ENCODE measurements around the gene CTBP2.

Gene CTBP2

DNA sequence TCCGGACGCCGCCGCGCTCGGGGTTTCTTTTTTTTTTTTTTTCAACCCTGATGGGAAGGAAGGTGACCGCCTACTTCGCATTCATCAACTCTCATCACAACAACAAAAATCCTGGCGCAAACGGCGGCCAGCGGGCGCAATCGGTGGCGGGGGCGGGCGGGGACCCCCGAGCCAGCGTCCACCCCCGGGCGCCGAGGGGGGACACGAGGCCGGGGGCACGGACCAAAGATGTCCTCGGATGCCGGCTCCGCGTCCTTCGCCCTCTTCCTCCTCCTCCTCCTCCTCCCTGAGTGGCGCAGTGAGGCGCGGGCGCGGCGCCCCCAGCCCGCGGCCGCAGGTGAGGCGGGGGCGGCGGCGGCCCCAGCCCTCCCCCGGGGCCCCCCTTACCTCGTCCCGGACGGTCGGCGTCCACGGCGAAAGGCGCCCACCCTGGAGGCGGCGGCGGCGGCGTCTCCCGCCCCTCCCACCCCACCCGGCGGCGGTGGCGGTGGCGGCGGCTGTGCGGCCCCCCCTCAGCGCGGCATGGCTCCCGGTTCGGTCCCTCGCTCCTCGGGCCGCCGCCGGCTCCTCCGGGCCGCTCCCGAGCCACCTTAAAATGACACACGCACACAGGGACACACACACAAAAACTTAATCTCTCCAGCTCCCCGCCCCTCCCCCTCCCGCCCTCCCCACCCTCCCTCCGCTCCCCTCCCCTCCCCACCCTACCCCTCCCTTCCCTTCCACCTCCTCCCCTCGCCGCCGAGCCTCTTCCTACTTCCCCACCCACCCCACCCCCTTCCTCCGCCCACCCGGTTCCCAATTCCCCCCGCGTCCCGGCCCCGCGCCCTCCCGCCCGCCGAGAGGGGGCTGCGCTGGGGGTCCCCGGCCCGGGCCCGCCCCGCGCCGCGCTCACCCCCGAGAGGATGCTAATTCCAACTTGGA lies at the start of gene CTBP2:
CTBP2 (minus strand) TSS at position 632 of the 924 bp plus-strand sequence.
- no peak for DNase-seq

DNA sequence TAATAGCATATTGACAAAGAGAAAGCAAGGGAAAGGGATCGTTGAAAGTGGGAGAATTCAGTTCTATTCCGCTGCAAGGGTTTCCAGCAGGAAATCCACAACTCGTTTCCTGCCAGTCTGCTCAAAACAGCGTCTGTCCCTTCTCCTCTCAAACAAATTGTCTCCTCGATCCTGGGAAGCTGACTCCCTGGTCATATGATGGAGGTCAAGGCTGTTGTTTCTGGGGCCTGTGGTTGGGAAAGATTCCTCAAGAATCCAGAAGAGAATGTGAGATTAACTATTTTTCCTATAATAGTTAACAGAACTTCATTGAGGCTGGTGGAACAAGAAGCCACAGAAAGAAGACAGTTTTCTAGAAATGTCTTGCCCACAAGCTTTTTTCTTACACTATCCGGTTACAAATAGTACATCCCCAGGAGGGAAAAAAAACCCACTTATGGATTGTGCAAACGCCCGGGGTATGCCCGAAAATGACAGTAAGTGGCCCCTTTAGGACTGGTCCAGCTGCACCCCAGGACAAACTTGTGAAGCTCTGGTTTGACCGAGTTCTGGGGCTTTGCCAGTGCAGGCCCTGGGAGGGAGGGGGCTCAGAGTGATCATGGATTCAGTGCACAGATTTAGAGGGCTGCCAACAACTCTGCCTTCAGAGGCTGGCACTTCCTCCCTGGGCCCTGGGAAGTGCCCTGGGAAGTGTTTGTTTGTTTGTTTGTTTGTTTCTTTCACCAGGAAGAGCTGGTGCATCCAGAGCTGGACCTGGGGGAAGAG lies 49.4 kb upstream of the CTBP2 start:
- DNase-seq, result no peak

DNA sequence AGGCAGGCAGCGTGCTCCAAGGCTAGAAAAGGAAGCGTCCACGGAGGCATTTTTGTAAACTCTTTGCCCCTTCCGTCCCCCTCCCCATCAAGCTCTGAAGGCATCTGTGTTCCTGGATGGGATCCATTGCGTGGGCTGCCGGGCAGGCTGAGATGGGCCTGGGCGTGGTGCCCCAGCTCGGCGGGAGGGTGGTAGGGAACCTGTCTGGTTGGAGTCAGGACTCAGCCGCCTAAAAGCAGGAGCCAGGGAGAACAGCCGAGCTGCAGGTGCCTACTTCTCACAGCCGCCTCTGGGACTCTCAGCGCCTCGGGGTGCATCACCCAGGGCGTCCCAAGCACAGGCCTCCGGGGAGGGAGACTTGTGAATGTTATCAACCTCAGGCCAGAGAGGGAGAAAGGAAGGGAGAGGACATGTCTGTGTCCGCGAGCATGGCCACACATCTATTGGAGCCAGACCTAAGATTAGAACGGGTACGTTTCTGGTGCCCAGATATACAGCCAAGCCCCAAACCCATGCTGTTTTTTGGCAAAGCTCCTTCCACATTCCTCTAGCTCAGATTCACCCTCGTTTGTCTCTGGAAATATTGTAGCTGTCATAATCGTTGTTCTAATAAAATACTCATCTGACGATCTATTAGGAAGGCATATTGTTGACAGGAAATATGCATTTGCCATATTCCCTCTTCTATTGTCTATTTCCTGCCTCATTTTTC lies 48.6 kb upstream of the CTBP2 start:
- no peak for DNase-seq

DNA sequence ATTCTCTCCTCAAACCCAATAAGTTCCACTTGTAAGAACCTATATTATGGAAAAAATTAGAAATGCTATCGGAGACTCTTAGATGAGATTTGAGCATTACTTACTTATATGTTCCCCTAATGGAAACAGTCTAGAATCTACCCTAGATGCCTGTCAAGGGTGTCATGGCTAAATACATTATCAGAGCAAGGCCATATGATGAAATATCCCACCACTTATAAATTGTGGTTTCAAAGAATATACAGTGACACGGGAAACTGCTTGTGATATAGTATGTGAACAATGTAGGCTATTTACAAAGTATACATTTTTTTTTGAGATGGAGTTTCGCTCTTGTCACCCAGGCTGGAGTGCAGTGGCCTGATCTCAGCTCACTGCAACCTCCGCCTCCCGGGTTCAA lies 46.3 kb upstream of the CTBP2 start:
- no peak for DNase-seq

GRCh38 chr10:125205431-125205830 lies 45.1 kb upstream of the CTBP2 start:
- no peak for DNase-seq

DNA sequence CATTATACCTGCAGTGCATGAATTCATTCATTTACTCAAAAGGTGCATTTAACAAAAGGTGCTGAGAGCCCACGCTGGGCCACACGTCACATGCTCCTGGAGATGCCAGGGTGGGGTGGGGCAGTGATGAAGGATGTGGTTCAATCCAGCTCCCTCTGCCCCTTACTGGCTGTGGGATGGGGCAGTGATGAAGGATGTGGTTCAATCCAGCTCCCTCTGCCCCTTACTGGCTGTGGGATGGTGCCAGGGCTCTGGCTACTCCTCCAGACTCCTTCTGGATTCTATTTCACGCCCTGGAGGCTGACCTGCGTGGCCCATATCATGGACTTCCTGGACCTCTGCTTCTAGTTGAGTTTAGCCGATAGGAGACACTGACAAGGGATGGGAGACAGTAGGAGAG lies 44.0 kb upstream of the CTBP2 start:
- no peak for DNase-seq

GRCh38 chr10:125203186-125203800 lies 42.9 kb upstream of the CTBP2 start:
- DNase-seq, result no peak

DNA sequence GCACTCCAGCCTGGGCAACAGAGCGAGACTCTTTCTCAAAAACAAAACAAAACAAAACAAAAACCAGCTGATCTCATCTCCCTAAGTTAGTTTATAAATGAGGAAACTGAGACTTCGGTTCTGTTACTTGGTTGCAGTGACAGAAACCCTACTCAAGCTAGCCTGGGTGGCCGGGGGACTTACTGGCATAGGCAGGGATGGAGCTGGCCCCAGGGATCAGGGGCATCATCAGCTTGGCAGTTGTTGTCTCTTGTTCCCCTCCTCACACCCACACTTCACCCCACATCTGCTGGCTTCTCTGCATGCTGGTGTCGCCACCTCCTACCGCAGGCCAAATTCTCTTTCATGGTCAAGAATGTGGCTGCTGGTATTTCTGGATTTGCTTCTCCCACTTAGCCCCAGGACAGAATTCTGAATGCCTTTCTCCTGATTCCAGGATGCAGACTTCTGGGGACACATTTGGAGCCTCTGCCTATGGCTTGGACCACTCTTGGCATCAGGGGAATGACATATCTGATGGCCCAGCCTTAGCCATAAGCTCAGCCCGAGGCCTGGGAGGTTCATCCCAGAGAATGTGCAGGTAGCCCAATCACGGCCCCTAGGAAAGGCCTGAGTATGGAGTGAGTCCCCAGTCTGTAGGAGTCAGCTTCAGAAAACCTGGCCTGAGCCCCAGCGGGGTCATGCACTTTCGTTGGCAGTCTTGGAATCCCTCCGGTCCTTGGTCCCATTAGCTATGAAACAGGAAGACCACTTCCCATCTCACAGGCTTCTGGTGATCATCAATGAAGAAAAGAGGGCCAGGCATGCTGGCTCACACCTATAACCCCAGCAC lies 41.6 kb upstream of the CTBP2 start:
- no peak for DNase-seq

- no peak for DNase-seq
These were observed 40.8 kb upstream of the CTBP2 start for GRCh38 chr10:125201108-125201524.

- DNase-seq, result no peak
These were observed 40.0 kb upstream of the CTBP2 start for GRCh38 chr10:125200396-125200795.

GRCh38 chr10:125199270-125199669 lies 38.9 kb upstream of the CTBP2 start:
- DNase-seq, result no peak

DNA sequence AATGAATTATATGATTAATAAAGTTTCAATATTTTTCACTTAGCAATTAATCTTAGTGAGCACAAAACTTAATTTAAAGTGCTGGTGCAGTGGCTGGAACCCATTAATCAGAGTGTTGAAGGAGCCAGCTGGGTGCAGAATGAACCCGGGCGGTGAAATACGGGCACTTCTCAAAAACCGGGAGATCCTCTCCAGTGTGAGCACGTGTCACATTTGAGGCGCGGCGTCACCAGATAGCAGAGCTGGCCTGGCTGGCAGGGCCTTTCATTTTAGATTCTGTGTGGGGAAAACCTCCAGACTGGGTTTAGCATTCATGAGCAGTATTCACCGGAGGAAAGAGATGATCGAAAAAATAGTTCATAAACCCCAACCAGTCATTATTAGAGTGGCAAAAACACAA lies 34.5 kb upstream of the CTBP2 start:
- DNase-seq, result no peak

- no peak for DNase-seq
These were observed 33.0 kb upstream of the CTBP2 start for GRCh38 chr10:125193306-125193877.

- no peak for DNase-seq
These were observed 32.3 kb upstream of the CTBP2 start for GRCh38 chr10:125192620-125193019.

DNA sequence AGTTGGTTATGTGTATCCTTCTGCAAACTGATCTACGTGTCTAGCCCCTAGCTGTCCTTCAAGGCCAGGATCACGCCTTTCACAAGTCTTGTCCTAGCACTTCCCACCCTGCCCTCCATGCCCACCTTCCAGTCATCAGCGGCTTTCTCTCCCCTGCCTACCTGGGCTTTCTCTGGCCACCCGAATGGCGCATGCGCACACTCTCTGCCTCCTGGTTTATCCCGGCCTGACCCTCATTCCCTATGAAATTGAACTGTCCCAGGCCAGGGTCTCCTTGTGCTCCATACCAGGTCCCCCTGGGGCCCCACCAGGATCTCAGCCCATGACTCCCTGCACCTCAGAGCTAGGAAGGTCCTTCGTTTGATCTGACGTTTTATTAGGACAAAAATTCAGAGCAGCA lies 31.6 kb upstream of the CTBP2 start:
- no peak for DNase-seq

- no peak for DNase-seq
These were observed 30.6 kb upstream of the CTBP2 start for GRCh38 chr10:125190946-125191345.

- DNase-seq, result no peak
These were observed 30.1 kb upstream of the CTBP2 start for GRCh38 chr10:125190414-125190813.

DNA sequence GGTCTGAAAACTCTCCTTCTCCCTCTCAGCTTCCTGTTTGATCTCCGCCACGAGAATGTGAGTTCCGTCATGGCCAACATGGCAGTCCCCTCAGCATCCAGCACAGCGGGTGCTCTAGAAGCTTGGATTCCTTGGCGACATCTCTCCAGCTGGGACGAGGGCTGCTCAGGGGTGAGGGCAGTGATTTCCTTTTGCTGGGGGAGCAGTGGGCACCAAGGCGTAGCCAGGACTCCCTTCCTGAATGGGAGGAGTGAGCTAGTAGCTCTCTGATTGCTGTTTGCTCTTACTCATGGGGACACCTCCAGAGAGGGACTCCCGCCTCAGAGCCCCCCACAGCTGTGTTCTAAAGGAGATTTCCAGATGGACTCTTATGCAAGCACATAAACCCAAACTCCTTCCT lies 28.8 kb upstream of the CTBP2 start:
- no peak for DNase-seq

GRCh38 chr10:125187238-125188194 lies 27.2 kb upstream of the CTBP2 start:
- DNase-seq, result no peak

DNA sequence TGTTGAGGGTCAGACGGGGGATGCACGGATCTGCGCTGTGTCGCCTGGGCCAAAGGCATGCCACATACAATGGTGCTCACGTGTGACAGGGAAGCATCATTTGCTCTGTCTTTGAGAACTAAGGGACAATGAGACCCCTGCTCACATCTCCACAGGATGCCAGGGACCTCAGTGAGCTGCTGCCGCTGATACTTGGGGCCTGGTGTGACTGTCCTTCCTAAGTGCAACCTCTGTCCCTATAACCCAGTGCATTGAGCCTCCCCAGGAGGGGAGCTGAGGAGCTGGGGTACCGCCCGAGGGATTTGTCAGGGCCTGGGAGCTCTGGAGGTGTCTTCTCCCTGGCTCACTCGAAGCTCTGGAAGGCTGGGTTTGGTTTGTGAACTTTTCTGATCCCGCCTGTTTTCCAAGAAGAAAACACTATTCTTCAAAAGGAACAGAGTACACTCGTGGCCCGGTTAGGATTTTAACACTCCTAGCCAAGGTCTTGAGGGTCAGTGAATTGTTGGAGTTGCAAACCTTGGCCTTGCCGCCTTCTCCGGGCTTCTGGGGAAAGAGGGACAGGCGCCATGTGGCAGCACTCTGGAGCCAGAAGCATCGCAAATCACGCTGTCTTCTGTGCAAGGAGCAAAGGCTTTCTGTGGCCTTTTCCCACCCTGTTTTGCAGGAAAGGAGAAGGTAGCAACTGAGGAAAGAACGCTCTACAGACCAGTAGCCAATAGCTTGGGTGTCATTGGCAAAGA lies 26.2 kb upstream of the CTBP2 start:
- no peak for DNase-seq
